Measurements from ENCODE around the gene CTNNA2. TPM values are rescaled to one million over a fixed set of nuclear protein-coding genes. Genes with fewer than 3 reads are reported as not detected.

Gene CTNNA2
- total RNA-seq, 1 donor from 2014 or later, result not detected

GRCh38 chr2:80438686-80439085 is 925.8 kb downstream of the CTNNA2 start:
- DNase-seq, result no peak
- intact Hi-C loops (cut with micrococcal nuclease), result no loop called here
- no peak for ATAC-seq

GRCh38 chr2:80454628-80455027 is 941.8 kb downstream of the CTNNA2 start:
- peak; percentile 81 for ATAC-seq
- intact Hi-C loops (cut with micrococcal nuclease), result no loop called here
- peak; percentile 67 for DNase-seq

GRCh38 chr2:80459028-80459427 is 946.2 kb downstream of the CTNNA2 start:
- DNase-seq, result no peak
- ATAC-seq, result no peak
- intact Hi-C loops (cut with micrococcal nuclease), result no loop called here

DNA sequence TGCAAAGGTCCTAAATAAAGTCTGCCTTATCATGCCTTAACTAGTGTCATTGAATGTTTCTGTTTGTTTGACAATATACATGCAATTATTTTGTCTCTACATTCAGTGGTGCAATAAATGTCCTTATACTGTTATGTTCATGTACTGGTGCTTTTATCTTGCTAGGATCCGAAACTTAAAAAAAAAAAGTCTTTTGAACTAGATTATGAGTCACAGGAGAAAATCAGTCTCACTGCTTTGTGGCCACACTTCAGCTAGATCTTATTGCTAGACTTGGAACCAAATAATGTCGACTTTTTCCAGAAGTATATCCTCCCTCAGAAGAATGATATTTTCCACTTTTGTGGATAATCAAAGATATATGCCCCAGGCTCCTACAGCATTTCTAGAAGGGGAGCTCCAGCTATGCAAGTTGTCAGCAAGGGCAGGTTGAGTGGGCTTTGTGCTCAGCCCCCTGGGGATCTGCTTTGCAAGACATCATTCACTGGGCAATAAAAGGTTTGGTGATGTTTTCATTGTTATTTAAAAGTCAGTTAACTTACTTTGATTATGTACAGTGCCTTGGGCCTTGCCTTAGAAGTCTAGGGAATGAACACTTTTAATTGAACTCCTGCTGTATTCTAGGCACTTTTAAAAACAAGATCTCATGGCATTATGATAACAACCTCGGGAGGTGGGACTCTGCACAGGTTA is 948.8 kb downstream of the CTNNA2 start:
- intact Hi-C loops (cut with micrococcal nuclease), result no loop called here
- DNase-seq, result no peak
- no peak for ATAC-seq

DNA sequence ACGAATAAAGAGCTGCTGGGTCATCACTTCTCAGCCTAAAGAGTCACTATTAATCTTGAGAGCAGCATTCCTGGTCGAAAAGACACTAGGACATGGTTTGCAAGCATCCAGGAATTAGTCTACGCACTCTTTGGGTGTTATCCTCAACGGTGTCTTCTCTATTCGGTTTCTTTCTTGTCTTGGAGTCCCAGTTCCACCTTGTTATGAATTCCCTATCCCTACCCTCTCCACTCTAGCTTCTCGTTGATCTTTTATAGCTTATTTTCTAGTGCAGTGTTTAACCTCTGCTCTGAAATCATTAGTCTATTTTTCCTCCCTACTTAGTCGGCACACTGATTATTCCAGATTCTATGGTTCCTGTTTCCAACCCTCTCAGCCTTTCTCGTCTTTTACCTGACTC is 949.8 kb downstream of the CTNNA2 start:
- intact Hi-C loops (cut with micrococcal nuclease), result no loop called here
- DNase-seq, result no peak
- no peak for ATAC-seq

- DNase-seq, result no peak
- intact Hi-C loops (cut with micrococcal nuclease), result no loop called here
- ATAC-seq, result no peak
Measured at GRCh38 chr2:80464275-80464674, 951.4 kb downstream of the CTNNA2 start.

DNA sequence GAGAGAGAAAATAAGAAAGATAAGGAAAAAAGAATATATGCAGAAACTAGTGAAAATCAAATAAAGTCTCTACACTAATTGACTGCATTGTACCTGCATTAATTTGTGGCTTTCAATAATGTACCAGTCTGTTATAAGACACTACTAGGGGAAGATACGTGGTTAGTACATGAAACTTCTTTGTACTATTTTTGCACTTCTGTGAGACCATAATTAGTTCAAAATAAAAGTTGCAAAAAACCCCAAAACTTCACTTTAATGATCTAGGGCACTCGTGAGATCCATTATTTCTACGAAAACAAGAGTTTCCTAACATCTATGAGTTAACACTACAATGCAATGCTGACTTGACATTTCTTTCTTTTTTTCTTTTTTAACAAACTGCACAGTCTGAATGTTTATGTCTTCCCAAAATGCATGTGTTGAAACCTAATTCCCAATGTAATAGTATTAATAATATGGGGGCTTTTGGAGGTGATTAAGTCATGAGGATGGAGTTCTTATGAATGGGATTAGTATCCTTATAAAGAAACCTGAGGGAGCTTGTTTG is 954.5 kb downstream of the CTNNA2 start:
- no peak for ATAC-seq
- intact Hi-C loops (cut with micrococcal nuclease), result no loop called here
- no peak for DNase-seq

GRCh38 chr2:80469428-80469827 is 956.6 kb downstream of the CTNNA2 start:
- ATAC-seq, result no peak
- intact Hi-C loops (cut with micrococcal nuclease), result no loop called here
- DNase-seq, result no peak

GRCh38 chr2:80473069-80473468 is 960.2 kb downstream of the CTNNA2 start:
- intact Hi-C loops (cut with micrococcal nuclease), result no loop called here
- ATAC-seq, result no peak
- DNase-seq, result no peak

DNA sequence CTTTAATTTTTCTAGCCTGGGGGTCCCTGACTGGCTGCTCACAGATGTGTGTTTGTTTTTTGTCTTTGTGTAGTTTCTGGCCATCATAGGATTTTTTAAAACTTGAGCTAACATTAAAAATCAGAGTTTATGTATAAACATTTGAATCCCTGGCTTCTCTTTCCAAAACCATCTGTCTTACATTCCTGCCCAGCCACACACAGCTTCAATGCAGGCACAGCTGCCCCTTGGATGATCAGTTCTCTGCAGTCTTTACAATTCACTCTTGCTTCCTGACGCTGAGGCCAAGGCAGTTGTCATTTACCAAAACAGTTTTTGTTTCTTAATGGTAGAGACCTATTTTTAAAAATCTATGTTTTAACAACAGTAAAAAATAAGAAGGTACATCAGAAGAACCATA is 960.9 kb downstream of the CTNNA2 start:
- ATAC-seq, result no peak
- intact Hi-C loops (cut with micrococcal nuclease), result no loop called here
- no peak for DNase-seq

- ATAC-seq, result peak; percentile 42
- intact Hi-C loops (cut with micrococcal nuclease), result no loop called here
- no peak for DNase-seq
Measured at GRCh38 chr2:80475970-80476369, 963.1 kb downstream of the CTNNA2 start.

DNA sequence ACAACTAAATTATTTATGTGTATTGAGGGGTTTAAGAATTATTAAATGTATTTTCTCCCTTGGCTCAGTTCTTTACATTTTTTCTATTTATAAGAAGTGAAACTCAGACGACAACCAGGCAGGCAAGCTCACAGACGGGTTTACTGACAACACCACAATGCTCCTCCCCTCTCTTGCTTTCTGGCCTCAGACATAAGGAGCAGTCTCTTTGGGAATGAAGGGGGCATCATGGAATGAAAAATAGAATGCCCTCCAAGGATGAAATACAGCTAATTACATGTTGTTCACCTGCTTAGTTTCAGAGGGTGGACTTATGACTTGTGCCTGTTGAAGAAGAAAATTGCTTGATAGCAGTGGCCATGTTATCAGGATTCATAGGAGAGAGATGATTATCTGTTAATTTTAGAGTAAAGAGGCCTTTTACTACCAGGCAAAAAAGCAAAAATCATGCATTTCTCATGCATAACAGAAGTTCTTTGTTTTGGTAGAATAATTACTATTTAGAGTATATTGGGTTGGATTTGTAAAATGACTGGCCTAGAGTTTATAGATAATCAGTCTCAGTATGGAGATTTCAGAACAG is 963.8 kb downstream of the CTNNA2 start:
- intact Hi-C loops (cut with micrococcal nuclease), result no loop called here
- peak; percentile 36 for ATAC-seq
- no peak for DNase-seq

DNA sequence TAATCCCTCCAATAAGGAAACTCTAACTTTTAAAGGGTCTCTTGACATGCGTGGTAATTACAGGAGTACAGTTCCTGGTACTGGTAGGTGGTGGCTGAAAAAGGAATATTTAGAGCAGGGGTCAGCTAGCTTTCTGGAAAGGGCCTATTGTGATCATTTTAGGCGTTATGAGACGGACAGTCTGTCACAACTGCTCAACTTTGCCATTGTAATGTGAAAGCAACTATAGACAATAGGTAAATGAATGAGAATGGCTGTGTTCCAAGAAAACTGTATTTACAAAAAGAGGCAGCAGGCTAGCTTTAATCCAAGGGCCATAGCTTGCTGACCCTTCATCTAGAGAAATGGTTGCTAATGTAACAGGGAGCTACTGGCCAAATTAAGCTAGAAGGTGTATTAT is 969.4 kb downstream of the CTNNA2 start:
- no peak for DNase-seq
- intact Hi-C loops (cut with micrococcal nuclease), result no loop called here
- peak; percentile 13 for ATAC-seq

- DNase-seq (no peak), ATAC-seq (no peak)
- intact Hi-C loops (cut with micrococcal nuclease), result no loop called here
Measured at GRCh38 chr2:80489717-80490116, 976.9 kb downstream of the CTNNA2 start.

DNA sequence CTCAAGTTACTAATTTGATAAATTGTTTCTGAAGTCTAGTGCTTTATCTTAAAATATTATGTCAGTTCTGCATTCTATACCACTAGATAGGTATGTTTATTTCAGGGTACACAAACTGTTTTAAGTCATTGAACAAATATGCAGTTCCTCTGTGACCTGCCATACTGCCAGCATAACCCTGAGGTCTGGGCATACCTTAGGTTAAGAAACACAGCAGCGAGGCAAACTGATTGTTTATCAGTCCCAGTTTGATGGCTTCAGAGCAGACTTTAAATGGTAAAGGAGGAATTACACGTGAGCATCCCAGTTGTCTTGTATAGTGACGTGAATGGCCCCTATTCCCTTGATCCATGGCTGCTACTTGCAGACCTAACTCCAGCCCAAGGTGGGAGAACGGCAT is 978.1 kb downstream of the CTNNA2 start:
- intact Hi-C loops (cut with micrococcal nuclease), result no loop called here
- ATAC-seq (no peak), DNase-seq (no peak)

DNA sequence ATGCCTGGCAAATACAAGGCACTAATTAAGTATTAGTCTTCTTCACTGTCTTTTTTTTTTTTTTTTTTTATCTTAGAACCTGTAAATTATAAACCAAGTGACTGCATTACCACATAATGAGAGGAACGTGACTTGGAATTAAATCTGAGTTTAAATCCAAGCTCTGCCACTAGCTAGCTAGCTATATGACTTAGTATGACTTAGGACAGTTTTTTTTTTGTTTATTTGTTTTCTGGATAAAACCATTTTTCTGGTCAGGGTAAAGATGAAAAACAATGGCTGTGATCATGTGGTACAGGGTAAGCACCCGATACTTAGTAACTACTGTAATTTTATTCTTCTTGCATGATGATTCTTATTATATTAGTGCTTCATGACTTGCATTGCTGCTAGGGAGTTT is 983.5 kb downstream of the CTNNA2 start:
- DNase-seq (no peak), ATAC-seq (no peak)
- intact Hi-C loops (cut with micrococcal nuclease), result no loop called here

DNA sequence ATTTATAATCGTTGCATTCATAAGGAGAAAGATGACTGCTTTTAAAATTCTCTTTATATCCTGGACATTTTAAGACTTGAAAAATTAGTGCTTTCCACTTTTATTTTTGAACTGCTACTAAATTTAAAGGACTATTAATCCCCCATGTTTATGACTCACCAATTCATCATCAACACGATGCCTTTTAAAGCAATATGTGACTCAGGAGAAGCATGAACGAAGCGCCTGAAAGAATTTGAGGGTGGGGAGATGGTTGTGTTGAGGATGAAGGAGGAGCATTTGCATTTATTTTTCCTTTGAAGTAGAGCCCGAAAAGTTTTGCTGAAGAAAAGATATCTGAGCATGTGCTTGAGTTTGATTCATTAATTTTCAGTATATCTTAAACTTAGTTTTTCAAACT is 983.9 kb downstream of the CTNNA2 start:
- DNase-seq, result no peak
- ATAC-seq, result no peak
- intact Hi-C loops (cut with micrococcal nuclease), result no loop called here

DNA sequence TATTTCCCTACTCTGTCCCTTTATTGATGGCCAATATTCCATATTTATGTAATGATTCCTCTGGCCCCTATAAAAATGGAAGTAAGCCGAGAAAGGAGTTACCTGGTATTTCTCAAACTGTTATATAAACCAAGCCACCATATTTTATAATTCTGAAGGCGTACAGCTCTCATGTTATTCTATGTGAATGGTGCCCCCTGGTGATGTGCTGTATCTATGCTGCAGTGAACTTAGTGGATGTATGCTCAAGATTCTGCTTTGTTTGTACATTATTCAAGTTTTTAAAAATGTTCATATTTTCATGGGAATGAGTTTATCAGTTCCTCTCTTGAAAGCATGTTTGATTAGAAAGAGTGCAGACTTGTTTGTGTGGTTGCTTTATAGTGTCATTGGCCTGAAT is 986.2 kb downstream of the CTNNA2 start:
- ATAC-seq, result peak; percentile 74
- peak; percentile 26 for DNase-seq
- intact Hi-C loops (cut with micrococcal nuclease), result loop anchor here (1.0 kb wide), 1 partner anchor 173 kb away; no protein-coding TSS in a partner anchor

GRCh38 chr2:80501874-80502624 is 989.2 kb downstream of the CTNNA2 start:
- ATAC-seq (no peak), DNase-seq (no peak)
- intact Hi-C loops (cut with micrococcal nuclease), result loop anchor here (5.0 kb wide), 1 partner anchor 430 kb away; no protein-coding TSS in a partner anchor

- no peak for ATAC-seq
- intact Hi-C loops (cut with micrococcal nuclease), result no loop called here
- no peak for DNase-seq
Measured at GRCh38 chr2:80506563-80506962, 993.7 kb downstream of the CTNNA2 start.
